HepG2 (cell line): Measurements from ENCODE around the gene DPP7. TPM values are rescaled to one million over a fixed set of nuclear protein-coding genes. Genes with fewer than 3 reads are reported as not detected.

Experiments used
- AHR ChIP-seq: IDR thresholded peaks from 2 replicates; pipeline ENCODE4 v1.6.1; 2018; ENCODE audit warnings: missing genetic modification reagents, missing compliant biosample characterization
- BCL6 ChIP-seq: IDR thresholded peaks from 2 replicates; pipeline ENCODE4 v1.6.1; 2016; ENCODE audit warnings: missing genetic modification reagents, missing compliant biosample characterization
- CEBPG ChIP-seq: IDR thresholded peaks from 2 replicates; pipeline ENCODE4 v1.6.1; 2016
- KAT8 ChIP-seq: IDR thresholded peaks from 2 replicates; pipeline ENCODE4 v1.6.1; 2016; ENCODE audit warnings: missing genetic modification reagents, missing compliant biosample characterization
- KLF9 ChIP-seq: IDR thresholded peaks from 2 replicates; pipeline ENCODE4 v1.6.1; 2016; ENCODE audit warnings: low read depth
- MAFG ChIP-seq: sonication (generic); formaldehyde crosslinking; IDR thresholded peaks from 2 replicates; pipeline ENCODE4 v1.5.1; 2020; ENCODE audit warnings: mild to moderate bottlenecking, missing genetic modification reagents
- MTF2 ChIP-seq: sonication (generic); formaldehyde crosslinking; IDR thresholded peaks from 2 replicates; pipeline ENCODE4 v1.5.0; 2020; ENCODE audit warnings: missing genetic modification reagents, borderline replicate concordance
- PPARG ChIP-seq: conservative IDR thresholded peaks from 2 replicates; pipeline ENCODE4 v1.6.1; 2016; ENCODE audit warnings: missing biosample characterization, missing genetic modification reagents
- RBM39 ChIP-seq: fragments of 200-400 bp; formaldehyde crosslinking; IDR thresholded peaks from one replicate; pipeline ENCODE4 v1.6.1; 2018; ENCODE audit warnings: antibody characterized with exemption, mild to moderate bottlenecking, low read depth, low read length; ENCODE audit not compliant: poor library complexity, severe bottlenecking
- SALL1 ChIP-seq: sonication (generic); formaldehyde crosslinking; IDR thresholded peaks from 2 replicates; pipeline ENCODE4 v1.8.0; 2022; ENCODE audit warnings: mild to moderate bottlenecking, missing genetic modification reagents
- SMAD1 ChIP-seq: sonication (generic); formaldehyde crosslinking; IDR thresholded peaks from 2 replicates; pipeline ENCODE4 v1.4.0; 2020; ENCODE audit warnings: missing genetic modification reagents, low read depth, mild to moderate bottlenecking, borderline replicate concordance
- SOX6 ChIP-seq, 2 experiments: fragments of 450-650 bp in 1 of 2; sonication (generic) in 1 of 2; formaldehyde crosslinking in 1 of 2; IDR thresholded peaks; 2 replicates each; pipeline versions ENCODE4 v1.4.0 to v1.6.1; 2017 to 2020; ENCODE audit warnings: antibody characterized with exemption in 1 of 2, mild to moderate bottlenecking in 1 of 2, missing genetic modification reagents in 1 of 2
- TFAP4 ChIP-seq: sonication (generic); IDR thresholded peaks from 2 replicates; pipeline ENCODE4 v1.6.1; 2016; ENCODE audit warnings: low read depth, borderline replicate concordance
- U2AF1 ChIP-seq: fragments of 200-400 bp; formaldehyde crosslinking; optimal IDR thresholded peaks from 2 replicates; pipeline ENCODE3; 2017; ENCODE audit warnings: mild to moderate bottlenecking, low read depth, low read length
- XRCC5 ChIP-seq: fragments of 200-400 bp; formaldehyde crosslinking; optimal IDR thresholded peaks from 2 replicates; pipeline ENCODE3; 2017; ENCODE audit warnings: mild to moderate bottlenecking, low read length
- ZFP1 ChIP-seq: IDR thresholded peaks from 2 replicates; pipeline ENCODE4 v1.6.1; 2016
- ZNF432 ChIP-seq: sonication (generic); formaldehyde crosslinking; IDR thresholded peaks from 2 replicates; pipeline ENCODE4 v1.5.0; 2020; ENCODE audit warnings: missing genetic modification reagents, mild to moderate bottlenecking, borderline replicate concordance
- ZNF556 ChIP-seq: sonication (generic); formaldehyde crosslinking; IDR thresholded peaks from 2 replicates; pipeline ENCODE4 v1.4.0; 2020; ENCODE audit warnings: mild to moderate bottlenecking, missing genetic modification reagents, borderline replicate concordance
- ZNF788 ChIP-seq: sonication (generic); formaldehyde crosslinking; IDR thresholded peaks from 2 replicates; pipeline ENCODE4 v1.5.0; 2020; ENCODE audit warnings: mild to moderate bottlenecking, missing genetic modification reagents, borderline replicate concordance
- ZNF839 ChIP-seq: sonication (generic); formaldehyde crosslinking; IDR thresholded peaks from 2 replicates; pipeline ENCODE4 v1.4.0; 2020; ENCODE audit warnings: missing genetic modification reagents, mild to moderate bottlenecking, borderline replicate concordance
- polyA plus RNA-seq, 8 experiments: library from polyadenylated mRNA; depleted of rRNA in 3 of 8; stranded (reverse) in 7 of 8; unstranded in 1 of 8; fragments of >200 nt; fragmentation: Illumina TruSeq in 4 of 8; extraction: Trizol in 4 of 8; gene quantifications; 2 replicates each; pipeline versions ENCODE4 v1.2.1 to v1.2.3, GENCODE V29; 2011 to 2016; ENCODE audit warnings: low read depth in 4 of 8, missing spikeins in 1 of 8, mixed read lengths in 1 of 8; ENCODE audit not compliant: insufficient read depth in 1 of 8
- total RNA-seq, 5 experiments: library from RNA; depleted of rRNA; stranded (reverse); fragments of >200 nt; fragmentation: Illumina TruSeq; extraction: Trizol; gene quantifications; 2 replicates each; pipeline ENCODE4 v1.2.3, GENCODE V29; 2016; ENCODE audit warnings: low read depth in 1 of 5
- TF ChIP-seq, protein P1 (sequence below): sonication (generic); formaldehyde crosslinking; IDR thresholded peaks from 2 replicates; pipeline ENCODE4 v1.4.0; 2020; ENCODE audit warnings: mild to moderate bottlenecking, missing genetic modification reagents, borderline replicate concordance
- TF ChIP-seq, protein P2 (sequence below): sonication (generic); formaldehyde crosslinking; IDR thresholded peaks from 2 replicates; pipeline ENCODE4; 2020; ENCODE audit warnings: missing genetic modification reagents, mild to moderate bottlenecking, borderline replicate concordance

The DPP7 gene
- total and polyA plus RNA-seq, 2 of the 13 experiments (the other 11 are each of a cell fraction or from before 2014, with no cell fraction given): 1.2 to 4.5 TPM

DNA sequence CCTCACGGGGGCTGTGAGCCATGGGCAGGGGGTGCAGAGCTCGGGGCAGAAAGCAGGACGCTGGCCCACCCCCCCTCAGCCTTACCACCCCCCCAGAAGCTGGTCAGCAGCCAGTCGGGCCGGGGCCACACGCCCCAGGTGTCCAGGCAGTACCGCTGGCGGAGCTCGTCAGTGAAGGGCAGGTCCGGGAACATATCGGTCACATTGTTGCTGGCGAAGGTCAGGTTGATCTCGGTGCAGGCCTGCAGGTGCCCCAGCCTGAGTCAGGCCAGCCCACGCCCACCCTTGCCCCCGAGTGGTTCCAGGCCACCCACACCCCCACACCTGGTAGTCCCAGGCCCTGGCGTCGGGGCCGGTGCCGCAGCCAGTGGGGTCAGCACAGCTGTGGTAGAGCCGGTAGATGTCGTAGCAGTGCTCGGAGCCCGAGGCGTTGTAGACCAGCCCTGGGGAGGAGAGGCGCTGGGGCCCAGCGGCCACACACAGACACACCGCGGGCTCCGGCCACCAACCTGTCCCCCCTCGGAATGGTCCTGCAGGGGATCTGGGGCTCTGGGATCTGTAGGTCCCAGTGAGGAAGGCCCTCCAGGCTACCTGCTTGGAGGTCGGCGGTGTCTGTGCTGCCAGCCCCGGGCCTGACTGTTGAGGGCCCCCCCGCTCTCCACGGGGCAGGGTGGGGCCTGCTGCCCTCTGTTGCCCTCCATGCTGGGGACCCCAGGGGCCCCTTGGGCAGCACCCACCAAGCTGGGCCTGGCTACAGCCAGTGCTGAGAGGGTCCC lies 2.6 kb downstream of the DPP7 start (continued):
- TF ChIP-seq MTF2 (CRISPR knock-in tag) (0 out of 2 replicates have a peak, but pooled peaks have one; percentile 39), ZNF839 (CRISPR knock-in tag) (no peak), PPARG (CRISPR knock-in tag) (no peak), SALL1 (no peak), AHR (no peak), ZNF556 (no peak), BCL6 (CRISPR knock-in tag) (no peak), KAT8 (CRISPR knock-in tag) (0 out of 2 replicates have a peak, but pooled peaks have one; percentile 26), ZNF432 (CRISPR knock-in tag) (no peak), SMAD1 (0 out of 2 replicates have a peak, but pooled peaks have one; percentile 60), TFAP4 (peak; percentile 36; the same call in 1 of the 2 replicates), SOX6 (IDR thresholded peaks at IDR 0.05) (no peak), SOX6 (CRISPR knock-in tag; IDR thresholded peaks at IDR 0.05) (0 out of 2 replicates have a peak, but pooled peaks have one; percentile 25), XRCC5 (peak; percentile 65), ZNF788 (CRISPR knock-in tag) (peak; percentile 50; the same call in 1 of the 2 replicates), RBM39 (peak; percentile 81), KLF9 (CRISPR knock-in tag) (no peak), U2AF1 (no peak), ZFP1 (CRISPR knock-in tag) (no peak), CEBPG (CRISPR knock-in tag) (no peak), MAFG (CRISPR knock-in tag) (no peak)
- TF ChIP-seq, protein P1, sequence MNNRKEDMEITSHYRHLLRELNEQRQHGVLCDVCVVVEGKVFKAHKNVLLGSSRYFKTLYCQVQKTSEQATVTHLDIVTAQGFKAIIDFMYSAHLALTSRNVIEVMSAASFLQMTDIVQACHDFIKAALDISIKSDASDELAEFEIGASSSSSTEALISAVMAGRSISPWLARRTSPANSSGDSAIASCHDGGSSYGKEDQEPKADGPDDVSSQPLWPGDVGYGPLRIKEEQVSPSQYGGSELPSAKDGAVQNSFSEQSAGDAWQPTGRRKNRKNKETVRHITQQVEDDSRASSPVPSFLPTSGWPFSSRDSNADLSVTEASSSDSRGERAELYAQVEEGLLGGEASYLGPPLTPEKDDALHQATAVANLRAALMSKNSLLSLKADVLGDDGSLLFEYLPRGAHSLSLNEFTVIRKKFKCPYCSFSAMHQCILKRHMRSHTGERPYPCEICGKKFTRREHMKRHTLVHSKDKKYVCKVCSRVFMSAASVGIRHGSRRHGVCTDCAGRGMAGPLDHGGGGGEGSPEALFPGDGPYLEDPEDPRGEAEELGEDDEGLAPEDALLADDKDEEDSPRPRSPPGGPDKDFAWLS (CRISPR knock-in tag): peak; percentile 71; the same call in 1 of the 2 replicates
- TF ChIP-seq, protein P2, sequence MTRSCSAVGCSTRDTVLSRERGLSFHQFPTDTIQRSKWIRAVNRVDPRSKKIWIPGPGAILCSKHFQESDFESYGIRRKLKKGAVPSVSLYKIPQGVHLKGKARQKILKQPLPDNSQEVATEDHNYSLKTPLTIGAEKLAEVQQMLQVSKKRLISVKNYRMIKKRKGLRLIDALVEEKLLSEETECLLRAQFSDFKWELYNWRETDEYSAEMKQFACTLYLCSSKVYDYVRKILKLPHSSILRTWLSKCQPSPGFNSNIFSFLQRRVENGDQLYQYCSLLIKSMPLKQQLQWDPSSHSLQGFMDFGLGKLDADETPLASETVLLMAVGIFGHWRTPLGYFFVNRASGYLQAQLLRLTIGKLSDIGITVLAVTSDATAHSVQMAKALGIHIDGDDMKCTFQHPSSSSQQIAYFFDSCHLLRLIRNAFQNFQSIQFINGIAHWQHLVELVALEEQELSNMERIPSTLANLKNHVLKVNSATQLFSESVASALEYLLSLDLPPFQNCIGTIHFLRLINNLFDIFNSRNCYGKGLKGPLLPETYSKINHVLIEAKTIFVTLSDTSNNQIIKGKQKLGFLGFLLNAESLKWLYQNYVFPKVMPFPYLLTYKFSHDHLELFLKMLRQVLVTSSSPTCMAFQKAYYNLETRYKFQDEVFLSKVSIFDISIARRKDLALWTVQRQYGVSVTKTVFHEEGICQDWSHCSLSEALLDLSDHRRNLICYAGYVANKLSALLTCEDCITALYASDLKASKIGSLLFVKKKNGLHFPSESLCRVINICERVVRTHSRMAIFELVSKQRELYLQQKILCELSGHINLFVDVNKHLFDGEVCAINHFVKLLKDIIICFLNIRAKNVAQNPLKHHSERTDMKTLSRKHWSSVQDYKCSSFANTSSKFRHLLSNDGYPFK (CRISPR knock-in tag): no peak; the same call in 1 of the 2 replicates
